Measurements from ENCODE around the gene ZMYND10.

The ZMYND10 gene

GRCh38 chr3:50342813-50343633, 2.5 kb downstream of the ZMYND10 start:
- no peak for DNase-seq

GRCh38 chr3:50341996-50342650, 3.4 kb downstream of the ZMYND10 start:
- no peak for DNase-seq

DNA sequence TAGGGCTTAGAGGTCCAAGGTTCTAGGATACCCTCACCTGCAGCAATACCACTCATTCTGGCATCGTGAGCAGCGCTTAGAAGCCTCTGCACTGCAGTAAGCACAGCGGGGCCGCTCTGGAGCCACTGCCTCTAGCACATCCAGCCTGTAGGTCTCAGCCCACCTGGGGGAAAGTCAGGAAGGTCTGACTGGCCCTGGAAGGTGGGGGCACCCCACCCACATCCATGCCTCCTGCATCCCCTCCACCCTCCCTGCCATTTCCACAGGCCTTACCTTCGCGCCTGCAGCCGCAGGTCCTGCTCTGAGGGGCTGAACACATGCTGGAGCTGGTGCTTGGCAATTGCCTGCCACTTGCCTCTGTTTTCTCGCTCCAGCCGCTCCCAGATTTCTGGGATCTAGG, 4.0 kb downstream of the ZMYND10 start:
- no peak for DNase-seq

DNA sequence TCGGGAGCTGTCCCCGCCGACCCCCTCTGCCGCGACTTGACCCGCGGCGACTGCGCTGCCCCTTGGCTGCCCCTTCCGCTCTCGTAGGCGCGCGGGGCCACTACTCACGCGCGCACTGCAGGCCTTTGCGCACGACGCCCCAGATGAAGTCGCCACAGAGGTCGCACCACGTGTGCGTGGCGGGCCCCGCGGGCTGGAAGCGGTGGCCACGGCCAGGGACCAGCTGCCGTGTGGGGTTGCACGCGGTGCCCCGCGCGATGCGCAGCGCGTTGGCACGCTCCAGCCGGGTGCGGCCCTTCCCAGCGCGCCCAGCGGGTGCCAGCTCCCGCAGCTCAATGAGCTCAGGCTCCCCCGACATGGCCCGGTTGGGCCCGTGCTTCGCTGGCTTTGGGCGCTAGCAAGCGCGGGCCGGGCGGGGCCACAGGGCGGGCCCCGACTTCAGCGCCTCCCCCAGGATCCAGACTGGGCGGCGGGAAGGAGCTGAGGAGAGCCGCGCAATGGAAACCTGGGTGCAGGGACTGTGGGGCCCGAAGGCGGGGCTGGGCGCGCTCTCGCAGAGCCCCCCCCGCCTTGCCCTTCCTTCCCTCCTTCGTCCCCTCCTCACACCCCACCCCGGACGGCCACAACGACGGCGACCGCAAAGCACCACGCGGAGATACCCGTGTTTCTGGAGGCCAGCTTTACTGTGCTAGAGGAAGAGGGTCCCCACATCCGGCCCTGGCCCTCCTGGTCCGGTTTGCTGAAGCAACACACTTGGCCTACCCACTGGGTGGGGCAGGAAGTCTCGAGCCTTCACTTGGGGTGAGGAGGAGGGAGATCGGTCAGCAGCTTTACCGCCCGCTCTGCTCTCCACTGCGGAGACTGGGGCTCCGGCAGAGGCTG, 4.8 kb downstream of the ZMYND10 start, which contains the start of gene RASSF1:
TSS of gene RASSF1 (minus strand) at position 389 of the 882 bp plus-strand sequence. CDS start at position 358, 31 bp downstream.
- no peak for DNase-seq

GRCh38 chr3:50340147-50340447, 5.4 kb downstream of the ZMYND10 start:
- DNase-seq: no peak

- DNase-seq: no peak
Measured at GRCh38 chr3:50339485-50340146, 5.9 kb downstream of the ZMYND10 start.

DNA sequence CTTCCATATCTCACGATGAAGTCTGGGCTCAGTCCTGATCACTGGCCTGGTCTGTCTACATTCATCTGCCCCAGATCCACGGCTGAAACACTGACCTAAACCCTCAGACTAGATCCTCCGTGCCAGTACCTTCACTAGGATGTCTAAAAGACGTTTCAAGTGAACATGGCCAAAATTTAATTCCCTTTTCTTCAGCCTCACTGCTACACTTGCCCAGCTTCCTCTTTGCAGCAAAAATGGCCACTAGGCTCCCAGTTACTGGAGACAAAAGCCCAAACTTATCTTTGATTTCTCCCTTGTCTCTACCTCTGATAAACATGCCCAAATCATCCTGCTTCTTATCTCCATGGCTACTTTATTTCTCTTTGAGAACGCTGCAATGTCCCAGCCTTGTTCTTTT, 6.6 kb downstream of the ZMYND10 start:
- no peak for DNase-seq

GRCh38 chr3:50337175-50337861, 8.2 kb downstream of the ZMYND10 start:
- peak; percentile 93 for DNase-seq

- DNase-seq: no peak
Measured at GRCh38 chr3:50336452-50337174, 8.9 kb downstream of the ZMYND10 start.

DNA sequence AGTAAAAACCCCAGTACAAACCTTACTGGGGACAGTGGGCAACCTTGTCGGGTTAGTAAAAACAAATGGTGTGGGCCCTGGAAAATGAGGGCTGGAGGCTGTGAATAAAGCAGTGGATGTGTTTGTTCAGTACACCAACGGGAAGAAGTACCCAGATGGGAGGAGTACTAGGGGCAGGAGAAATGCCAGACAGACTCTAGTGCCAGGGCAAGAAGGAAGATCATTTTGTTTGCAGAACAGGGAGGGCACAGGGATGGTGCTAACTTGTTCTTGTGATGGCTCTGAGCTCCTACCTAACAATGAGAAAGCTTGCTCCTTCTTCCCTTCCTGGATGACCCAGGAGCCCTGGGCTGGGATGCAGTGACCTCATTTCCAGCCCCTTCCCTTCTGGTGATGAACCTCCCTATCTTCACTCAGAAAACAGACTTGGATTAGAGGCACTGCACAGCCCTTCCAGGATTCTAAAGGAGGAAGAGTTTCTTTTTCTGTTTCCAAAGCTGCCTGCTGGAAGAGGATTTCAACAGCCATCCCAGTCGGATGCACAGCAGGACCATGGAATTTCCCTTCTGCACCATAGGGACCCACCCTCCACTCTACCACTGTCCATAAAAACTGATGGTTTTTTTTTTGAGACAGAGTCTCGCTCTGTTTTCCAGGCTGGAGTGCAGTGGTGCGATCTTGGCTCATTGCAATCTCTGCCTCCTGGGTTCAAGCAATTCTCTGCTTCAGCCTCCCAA, 11.0 kb downstream of the ZMYND10 start:
- no peak for DNase-seq

- DNase-seq: no peak
Measured at GRCh38 chr3:50333744-50334328, 11.7 kb downstream of the ZMYND10 start.

DNA sequence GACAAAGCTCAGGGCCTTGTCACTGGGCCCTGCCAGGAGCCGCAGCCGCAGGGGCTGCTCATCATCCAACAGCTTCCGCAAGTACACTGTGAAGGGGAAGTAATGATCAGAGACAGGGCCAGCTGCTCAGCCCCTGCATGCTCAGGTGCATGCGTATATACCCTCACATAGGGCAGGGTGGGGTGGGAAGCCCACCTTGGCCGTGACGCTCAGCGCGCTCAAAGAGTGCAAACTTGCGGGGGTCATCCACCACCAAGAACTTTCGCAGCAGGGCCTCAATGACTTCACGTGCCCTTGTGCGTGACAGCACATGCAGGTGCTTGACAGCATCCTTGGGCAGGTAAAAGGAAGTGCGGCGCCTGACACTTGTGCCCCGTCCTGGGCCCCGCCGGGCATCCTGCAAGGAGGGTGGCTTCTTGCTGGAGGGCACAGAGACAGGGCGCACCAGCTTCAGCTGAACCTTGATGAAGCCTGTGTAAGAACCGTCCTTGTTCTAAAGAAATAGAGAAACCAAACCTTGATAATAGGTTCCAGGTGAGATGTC, 14.1 kb downstream of the ZMYND10 start:
- no peak for DNase-seq

- DNase-seq: no peak
Measured at GRCh38 chr3:50330330-50330729, 15.2 kb downstream of the ZMYND10 start.

- peak; percentile 93 for DNase-seq
Measured at GRCh38 chr3:50327943-50328691, 17.4 kb downstream of the ZMYND10 start, which contains the start of gene TUSC2. TSS of gene TUSC2 (minus strand) at chr3:50328223. CDS start at chr3:50328099, 124 bp downstream.

GRCh38 chr3:50327129-50327528, 18.4 kb downstream of the ZMYND10 start:
- DNase-seq: no peak

DNA sequence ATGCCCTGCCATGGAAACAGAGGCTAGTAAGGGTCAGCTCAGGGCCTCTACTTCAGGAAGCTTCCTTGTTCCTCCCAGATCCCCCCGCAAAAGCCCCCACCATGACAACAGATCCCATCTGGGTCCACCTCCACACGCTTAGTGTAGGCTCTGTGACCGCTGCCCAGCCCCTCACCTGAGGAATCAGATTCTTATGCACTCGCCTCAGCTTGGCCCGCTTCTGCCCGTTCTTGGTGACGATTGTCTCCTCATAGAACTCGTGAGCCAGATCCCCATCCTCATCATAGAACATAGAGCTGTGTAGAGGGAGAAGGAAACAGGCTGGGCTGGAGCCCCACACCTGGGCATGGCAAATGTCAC, 19.4 kb downstream of the ZMYND10 start:
- no peak for DNase-seq

GRCh38 chr3:50325497-50326181, 19.9 kb downstream of the ZMYND10 start:
- no peak for DNase-seq

GRCh38 chr3:50325113-50325480, 20.4 kb downstream of the ZMYND10 start:
- DNase-seq: no peak
